MCF 10A (cell line): Measurements from ENCODE around the gene SLC2A11. TPM values are rescaled to one million over a fixed set of nuclear protein-coding genes. Genes with fewer than 3 reads are reported as not detected.

Experiments
- BruUV-seq: library from RNA; stranded (reverse); fragments of 400-500 nt; replicated peaks from 2 replicates; lab custom pipeline; 2021; lab: Mats Ljungman, UMichigan
- CTCF ChIA-PET: fragments of 300-600 bp; sonication (Branson Sonifier 250); formaldehyde crosslinking; extraction: SDS; loops from one replicate; lab custom pipeline; 2021; ENCODE audit warnings: antibody characterized with exemption, inconsistent platforms; lab: Yijun Ruan, JAX
- POLR2A ChIA-PET: fragments of 300-600, 350-650 bp; sonication (Branson Sonifier 250); formaldehyde crosslinking; extraction: SDS; loops from one replicate; lab custom pipeline; 2020; ENCODE audit warnings: antibody characterized with exemption, inconsistent platforms; lab: Yijun Ruan, JAX
- DNase-seq: peaks from one replicate; pipeline ENCODE4 v3.0.0-alpha.2; 2018; ENCODE audit not compliant: unreplicated experiment
- H3K27ac Mint-ChIP-seq: one replicate; pipeline ENCODE4 v1.8.0; 2022; ENCODE audit warnings: mild to moderate bottlenecking, low read depth, mixed read lengths; ENCODE audit not compliant: unreplicated experiment
- H3K27me3 Mint-ChIP-seq: one replicate; pipeline ENCODE4 v1.8.0; 2022; ENCODE audit warnings: mixed read lengths; ENCODE audit not compliant: insufficient read depth, unreplicated experiment
- H3K36me3 Mint-ChIP-seq: one replicate; pipeline ENCODE4 v1.8.0; 2022; ENCODE audit warnings: mild to moderate bottlenecking, moderate library complexity, mixed read lengths; ENCODE audit not compliant: insufficient read depth, unreplicated experiment
- H3K4me1 Mint-ChIP-seq: one replicate; pipeline ENCODE4 v1.8.0; 2022; ENCODE audit warnings: mixed read lengths; ENCODE audit not compliant: insufficient read depth, unreplicated experiment
- H3K4me3 Mint-ChIP-seq: one replicate; pipeline ENCODE4 v1.8.0; 2022; ENCODE audit warnings: mild to moderate bottlenecking, moderate library complexity, mixed read lengths; ENCODE audit not compliant: unreplicated experiment
- H3K9me3 Mint-ChIP-seq: one replicate; pipeline ENCODE4 v1.8.0; 2022; ENCODE audit warnings: mixed read lengths; ENCODE audit not compliant: unreplicated experiment
- intact Hi-C: fragments of 100-400 bp; cut with micrococcal nuclease; formaldehyde crosslinking; loops from 2 replicates; pipeline ENCODE4 v1.14.1; 2022
- total RNA-seq: library from RNA; stranded (reverse); gene quantifications from 2 replicates; pipeline ENCODE4 v1.2.3, GENCODE V29; 2022
- TF ChIP-seq, protein P1 (sequence below): fragments of 200-600 bp; IDR thresholded peaks from one replicate; pipeline ENCODE4 v1.8.0; 2022; ENCODE audit warnings: antibody characterized with exemption, mild to moderate bottlenecking; ENCODE audit not compliant: unreplicated experiment

SLC2A11 gene
- total RNA-seq, 1 experiment from 2014 or later: 9.6 TPM

DNA sequence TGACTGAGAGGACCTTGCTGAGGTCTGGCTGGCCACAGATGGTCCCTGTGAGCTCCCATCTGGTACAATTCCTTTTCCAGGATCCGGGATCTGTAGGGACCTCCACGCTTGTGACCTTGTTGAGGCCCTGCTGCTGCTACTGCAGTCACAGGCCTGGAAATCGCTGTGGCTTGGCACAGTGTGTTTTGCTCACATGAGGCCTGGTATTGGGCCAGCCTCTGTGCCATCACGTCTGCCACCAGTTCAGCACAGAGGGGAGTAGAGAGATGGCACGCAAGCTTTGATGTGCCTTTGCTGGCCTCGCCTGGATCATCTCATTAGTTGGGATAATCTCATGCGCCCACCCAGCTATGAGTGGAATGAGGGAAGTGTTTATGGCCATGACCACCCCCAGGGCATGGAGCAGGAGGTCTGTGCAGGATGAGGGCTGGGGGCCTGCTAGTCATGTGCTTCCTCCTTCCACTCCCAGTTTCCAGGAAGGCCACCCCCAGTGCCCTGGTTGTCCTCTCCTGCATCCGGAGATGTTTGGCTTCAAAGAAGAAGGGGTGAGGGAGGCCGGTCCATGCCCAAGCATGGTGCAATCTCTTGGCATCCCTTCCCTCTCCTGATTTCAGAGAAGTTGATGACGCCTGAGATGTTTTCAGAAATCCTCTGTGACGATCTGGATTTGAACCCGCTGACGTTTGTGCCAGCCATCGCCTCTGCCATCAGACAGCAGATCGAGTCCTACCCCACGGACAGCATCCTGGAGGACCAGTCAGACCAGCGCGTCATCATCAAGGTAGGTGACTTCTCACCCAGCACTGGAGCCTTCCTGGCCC lies 41.3 kb upstream of the SLC2A11 start:
- no peaks in the 10 kb centered on the region for H3K4me1 Mint-ChIP-seq
- no TSS peak for BruUV-seq
- H3K27me3 Mint-ChIP-seq: no peaks in the 10 kb centered on the region
- intact Hi-C loops: no loop called here
- no peak overlapping the region for H3K4me3 Mint-ChIP-seq
- H3K36me3 Mint-ChIP-seq: peaks cover 61% of the 10 kb centered on the region
- no peak for DNase-seq
- H3K9me3 Mint-ChIP-seq: no peaks in the 10 kb centered on the region
- CTCF ChIA-PET: interaction anchor here (0.6 kb wide), 1 partner anchor 30 kb away, joined by 6 read pairs; no protein-coding TSS in a partner anchor
- TF ChIP-seq, protein P1, sequence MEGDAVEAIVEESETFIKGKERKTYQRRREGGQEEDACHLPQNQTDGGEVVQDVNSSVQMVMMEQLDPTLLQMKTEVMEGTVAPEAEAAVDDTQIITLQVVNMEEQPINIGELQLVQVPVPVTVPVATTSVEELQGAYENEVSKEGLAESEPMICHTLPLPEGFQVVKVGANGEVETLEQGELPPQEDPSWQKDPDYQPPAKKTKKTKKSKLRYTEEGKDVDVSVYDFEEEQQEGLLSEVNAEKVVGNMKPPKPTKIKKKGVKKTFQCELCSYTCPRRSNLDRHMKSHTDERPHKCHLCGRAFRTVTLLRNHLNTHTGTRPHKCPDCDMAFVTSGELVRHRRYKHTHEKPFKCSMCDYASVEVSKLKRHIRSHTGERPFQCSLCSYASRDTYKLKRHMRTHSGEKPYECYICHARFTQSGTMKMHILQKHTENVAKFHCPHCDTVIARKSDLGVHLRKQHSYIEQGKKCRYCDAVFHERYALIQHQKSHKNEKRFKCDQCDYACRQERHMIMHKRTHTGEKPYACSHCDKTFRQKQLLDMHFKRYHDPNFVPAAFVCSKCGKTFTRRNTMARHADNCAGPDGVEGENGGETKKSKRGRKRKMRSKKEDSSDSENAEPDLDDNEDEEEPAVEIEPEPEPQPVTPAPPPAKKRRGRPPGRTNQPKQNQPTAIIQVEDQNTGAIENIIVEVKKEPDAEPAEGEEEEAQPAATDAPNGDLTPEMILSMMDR: no peak
- no peak overlapping the region for H3K27ac Mint-ChIP-seq
- POLR2A ChIA-PET: no interaction called here

DNA sequence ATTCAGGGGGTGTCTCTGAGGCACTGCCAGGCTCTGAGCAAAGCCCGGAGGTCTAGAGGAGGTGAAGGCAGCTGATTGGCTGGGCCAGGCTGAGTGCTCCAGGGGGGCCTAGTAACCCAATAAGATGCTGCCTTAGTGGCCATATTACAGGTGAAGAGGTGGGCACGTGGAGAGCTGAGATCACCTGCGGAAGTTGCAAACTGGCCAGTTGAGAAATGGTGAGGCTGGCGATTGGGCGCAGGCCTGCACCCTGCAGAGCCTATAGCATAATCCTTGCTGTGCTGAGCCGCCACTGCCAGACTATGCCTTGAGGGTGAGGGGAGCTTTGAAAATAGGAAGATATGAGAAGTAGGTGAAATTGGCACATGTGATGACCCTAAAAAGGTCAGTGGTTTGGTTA lies 40.5 kb upstream of the SLC2A11 start:
- BruUV-seq: no TSS peak
- H3K36me3 Mint-ChIP-seq: peaks cover 61% of the 10 kb centered on the region
- H3K4me1 Mint-ChIP-seq: no peaks in the 10 kb centered on the region
- no peak overlapping the region for H3K27ac Mint-ChIP-seq
- no peak overlapping the region for H3K4me3 Mint-ChIP-seq
- H3K9me3 Mint-ChIP-seq: no peaks in the 10 kb centered on the region
- intact Hi-C loops: no loop called here
- CTCF ChIA-PET: no interaction called here
- POLR2A ChIA-PET: no interaction called here
- TF ChIP-seq, protein P1: no peak
- H3K27me3 Mint-ChIP-seq: no peaks in the 10 kb centered on the region
- no peak for DNase-seq

DNA sequence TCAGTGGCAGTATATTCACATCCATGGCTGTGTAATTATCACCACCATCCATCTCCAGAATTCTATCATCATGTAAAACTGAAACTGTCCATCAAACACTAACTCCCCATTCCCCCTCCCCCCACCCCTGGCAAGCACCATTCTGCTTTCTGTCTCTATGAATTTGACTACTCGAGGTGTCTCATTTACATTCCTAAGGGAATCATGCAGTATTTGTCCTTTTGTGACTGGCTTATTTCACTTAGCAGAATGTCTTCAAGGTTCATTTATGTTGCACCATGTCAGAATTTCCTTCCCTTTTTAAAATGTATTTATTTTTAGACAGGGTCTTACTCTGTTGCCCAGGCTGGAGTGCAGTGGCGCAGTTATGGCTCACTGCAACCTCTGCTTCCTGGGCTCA lies 39.1 kb upstream of the SLC2A11 start:
- intact Hi-C loops: no loop called here
- no TSS peak for BruUV-seq
- TF ChIP-seq, protein P1: no peak
- H3K4me1 Mint-ChIP-seq: no peaks in the 10 kb centered on the region
- peaks cover 75% of the 10 kb centered on the region for H3K36me3 Mint-ChIP-seq
- no peak for DNase-seq
- POLR2A ChIA-PET: no interaction called here
- CTCF ChIA-PET: no interaction called here
- H3K4me3 Mint-ChIP-seq: no peak overlapping the region
- H3K27ac Mint-ChIP-seq: no peak overlapping the region
- H3K27me3 Mint-ChIP-seq: no peaks in the 10 kb centered on the region
- H3K9me3 Mint-ChIP-seq: no peaks in the 10 kb centered on the region

DNA sequence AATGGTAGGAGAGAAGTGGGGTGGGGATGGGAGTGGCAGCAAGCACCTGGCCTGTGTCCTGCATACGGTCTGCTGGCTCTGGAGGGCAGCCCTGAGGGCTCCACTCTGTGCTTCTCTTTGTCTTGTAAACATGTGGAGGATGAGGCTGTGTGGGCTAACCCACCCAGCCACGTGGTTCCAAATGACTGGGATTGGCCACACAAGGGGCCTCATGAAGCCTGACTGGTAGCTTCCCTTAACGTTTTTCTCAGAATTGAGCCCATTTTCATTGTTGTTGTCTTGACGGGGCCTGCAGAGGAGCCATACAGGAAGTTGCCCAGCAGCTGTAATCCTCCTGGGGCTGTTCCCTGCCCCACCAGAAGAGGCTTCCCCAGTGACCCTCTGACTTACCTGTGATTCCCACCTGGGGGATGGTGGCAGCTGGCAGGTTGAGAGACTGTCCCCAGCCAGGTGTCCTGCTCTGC lies 36.9 kb upstream of the SLC2A11 start:
- POLR2A ChIA-PET: interaction anchor here (0.6 kb wide), 1 partner anchor 50 kb away, joined by 4 read pairs; no protein-coding TSS in a partner anchor
- H3K4me3 Mint-ChIP-seq: no peak overlapping the region
- DNase-seq: no peak
- peaks cover 72% of the 10 kb centered on the region for H3K36me3 Mint-ChIP-seq
- H3K27ac Mint-ChIP-seq: no peak overlapping the region
- H3K9me3 Mint-ChIP-seq: no peaks in the 10 kb centered on the region
- H3K27me3 Mint-ChIP-seq: no peaks in the 10 kb centered on the region
- peaks cover 5% of the 10 kb centered on the region for H3K4me1 Mint-ChIP-seq
- intact Hi-C loops: no loop called here
- no TSS peak for BruUV-seq
- TF ChIP-seq, protein P1: no peak
- CTCF ChIA-PET: interaction anchor here (1.0 to 1.1 kb wide), 2 partner anchors 28 to 29 kb away, joined by 3 read pairs; no protein-coding TSS in a partner anchor
